HUDEP-2 (cell line): Measurements from ENCODE around the gene UNG.
A peak's percentile ranks its signal among the peaks of the same experiment; 100 is the strongest.
"Not testable (repeated sequence)": the region's sequence is repeated elsewhere in the genome, so short reads cannot be mapped to it uniquely, and the experiment has no call there.

Experiments
- DNase-seq, 76 experiments: peaks; one replicate each; lab custom pipeline; 2025; ENCODE audit not compliant: unreplicated experiment in 76 of 76; lab: John Stamatoyannopoulos, UW

The UNG gene

DNA sequence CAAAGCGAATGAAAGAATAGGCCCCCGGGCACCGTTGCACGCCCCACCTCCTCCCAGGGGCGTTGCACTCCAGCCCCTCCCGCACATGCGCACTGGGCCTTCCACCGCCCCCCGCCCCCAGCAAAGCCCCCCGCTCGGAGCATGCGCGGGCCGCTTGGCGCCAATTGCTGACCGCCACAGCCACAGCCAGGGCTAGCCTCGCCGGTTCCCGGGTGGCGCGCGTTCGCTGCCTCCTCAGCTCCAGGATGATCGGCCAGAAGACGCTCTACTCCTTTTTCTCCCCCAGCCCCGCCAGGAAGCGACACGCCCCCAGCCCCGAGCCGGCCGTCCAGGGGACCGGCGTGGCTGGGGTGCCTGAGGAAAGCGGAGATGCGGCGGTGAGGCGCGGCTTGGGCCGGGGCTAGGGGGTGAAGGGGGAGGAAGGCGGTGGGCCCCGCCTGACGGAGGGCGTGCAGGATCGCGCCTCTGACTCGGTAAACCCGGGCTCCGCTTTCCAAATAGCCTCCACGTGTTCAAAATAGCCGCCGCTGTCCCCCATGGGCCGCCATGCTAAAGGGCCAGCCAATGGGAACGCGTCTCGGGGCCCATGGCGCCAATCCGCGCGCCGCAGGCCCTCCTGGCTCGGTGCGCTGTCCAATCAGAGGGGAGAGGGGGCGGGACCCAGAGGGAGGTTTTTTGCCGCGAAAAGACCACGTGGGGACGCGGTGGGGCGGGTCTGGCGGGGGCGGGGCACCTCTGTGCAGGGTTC lies at the start of gene UNG:
TSS of gene UNG (plus strand) at position 163 of the 748 bp plus-strand sequence. CDS start at position 246, 83 bp downstream.
- DNase-seq = peak in 74 of 76 experiments; percentile 62 to 96 (median 90)

GRCh38 chr12:109048706-109049105 lies 48.7 kb upstream of the UNG start:
- DNase-seq = not testable (repeated sequence)

- DNase-seq = not testable (repeated sequence)
These were observed 47.6 kb upstream of the UNG start for GRCh38 chr12:109049794-109050193.

- DNase-seq = peak in 1 of 76 experiments; percentile 40
These were observed 45.3 kb upstream of the UNG start for GRCh38 chr12:109052097-109052413.

DNA sequence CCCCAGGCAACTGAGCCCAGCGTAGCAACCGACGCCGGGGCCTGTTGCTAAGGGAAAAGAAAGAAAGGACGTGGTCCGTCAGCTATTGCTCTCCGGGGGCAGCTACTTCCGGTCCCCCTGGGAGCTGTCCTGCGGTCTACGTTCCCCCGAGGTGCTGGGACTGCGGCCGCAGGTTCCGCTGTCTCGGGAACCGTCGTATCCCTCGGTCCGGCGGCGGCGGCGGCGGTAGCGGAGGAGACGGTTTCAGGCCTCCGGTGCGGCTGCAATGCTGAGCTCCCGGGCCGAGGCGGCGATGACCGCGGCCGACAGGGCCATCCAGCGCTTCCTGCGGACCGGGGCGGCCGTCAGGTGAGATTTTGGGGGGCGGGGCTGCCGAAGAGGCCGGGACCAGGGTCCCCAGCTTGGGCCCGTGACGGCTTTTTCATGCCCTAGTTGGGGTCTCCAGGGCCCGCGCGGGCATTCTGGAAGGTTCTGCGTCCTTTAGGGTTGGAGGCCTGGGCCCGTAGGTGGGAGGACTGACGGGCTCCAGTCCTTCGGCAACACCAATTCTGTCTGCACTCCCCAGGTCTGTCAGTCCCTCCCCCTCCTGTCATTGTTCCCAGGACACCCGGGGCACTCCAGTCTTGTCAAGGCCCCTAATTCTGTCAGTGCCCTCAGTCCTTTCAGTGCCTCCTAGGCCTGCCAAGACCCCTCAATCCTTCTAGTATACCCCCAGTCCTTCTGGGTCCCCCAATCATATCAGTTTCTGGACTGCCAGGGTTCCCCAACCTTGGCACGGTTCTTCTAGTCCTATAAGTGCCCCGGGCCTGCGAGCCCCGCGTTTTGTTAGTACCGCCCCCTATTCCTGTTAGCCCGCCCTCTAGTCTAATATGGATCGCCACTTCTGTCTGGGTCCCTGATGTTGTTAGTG lies 44.7 kb upstream of the UNG start, which contains the start of gene USP30:
TSS of gene USP30 (plus strand) at position 163 of the 910 bp plus-strand sequence. CDS start at position 266, 103 bp downstream.
- peak in 74 of 76 experiments; percentile 8 to 89 (median 65) for DNase-seq

DNA sequence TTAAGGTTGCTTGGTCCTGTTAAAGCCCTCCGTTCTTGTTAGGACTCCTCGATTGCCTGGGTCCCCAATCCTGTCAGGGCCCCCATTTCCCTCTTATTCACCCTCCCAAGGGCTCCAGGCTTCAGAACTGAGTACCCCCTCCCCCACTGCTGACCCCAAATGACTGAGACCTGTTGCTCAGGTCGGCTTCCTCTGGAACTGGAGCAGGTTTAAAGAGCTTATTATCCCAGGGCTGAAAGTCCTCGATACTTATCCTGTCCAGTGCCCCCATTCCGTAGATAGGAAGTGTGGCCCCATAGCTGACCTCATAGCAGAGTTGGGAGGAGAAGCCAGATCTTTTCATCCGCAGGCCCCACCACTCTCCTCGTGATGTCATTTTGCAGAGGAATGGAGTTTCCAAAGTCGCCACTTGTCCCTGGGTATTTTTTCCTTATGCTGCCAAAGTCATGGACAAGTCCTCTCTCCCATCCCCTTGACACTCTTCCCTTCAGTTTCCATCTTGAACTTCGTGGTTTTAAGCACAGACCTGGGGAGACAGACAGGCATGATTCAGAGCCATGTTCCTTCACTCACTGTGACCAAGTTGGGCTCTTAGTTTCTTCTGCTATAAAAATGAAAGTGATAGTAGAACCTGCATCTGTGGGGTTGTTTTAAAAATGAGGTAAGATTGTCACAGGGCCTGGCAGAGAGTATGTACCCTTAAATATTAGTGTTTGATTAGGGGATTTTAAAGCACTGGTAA lies 43.8 kb upstream of the UNG start:
- peak in 4 of 76 experiments; percentile 9 to 17 (median 10) for DNase-seq

DNA sequence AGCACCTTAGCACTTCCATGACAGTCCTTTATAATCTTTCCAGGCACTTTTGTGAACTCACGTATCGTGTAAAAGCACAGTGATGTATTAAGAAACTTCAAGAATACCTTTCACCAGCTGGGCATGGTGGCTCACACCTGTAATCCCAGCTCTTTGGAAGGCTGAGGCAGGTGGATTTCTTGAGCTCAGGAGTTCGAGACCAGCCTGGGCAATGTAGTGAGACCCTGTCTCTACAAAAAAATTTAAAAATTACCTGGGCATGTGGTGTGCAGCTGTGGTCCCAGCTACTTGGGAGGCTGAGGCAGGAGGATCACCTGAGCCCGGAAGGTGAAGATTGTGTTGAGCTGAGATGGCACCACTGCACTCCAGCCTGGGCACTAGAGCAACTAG lies 43.3 kb upstream of the UNG start:
- not testable (repeated sequence) for DNase-seq

GRCh38 chr12:109054520-109054919 lies 42.9 kb upstream of the UNG start:
- DNase-seq = no peak

DNA sequence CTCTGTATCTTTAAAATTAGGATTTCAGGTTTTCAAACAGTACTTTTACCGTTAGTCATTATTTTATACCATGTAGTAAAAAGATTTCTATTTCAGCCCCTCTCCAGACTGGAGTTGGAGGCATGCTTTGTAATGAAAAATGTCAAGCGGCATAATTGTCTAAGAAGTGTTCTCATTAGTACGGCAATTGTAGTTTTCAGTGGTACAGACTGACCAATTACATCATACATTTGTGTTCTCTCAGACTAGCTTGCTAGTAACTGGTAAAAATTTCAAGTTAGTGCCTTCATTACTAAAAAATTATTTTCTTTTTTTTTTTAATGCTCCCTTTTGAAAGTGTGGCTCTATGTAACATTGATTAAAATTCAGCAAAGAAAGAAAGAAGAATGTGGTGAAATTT lies 40.5 kb upstream of the UNG start:
- no peak for DNase-seq

DNA sequence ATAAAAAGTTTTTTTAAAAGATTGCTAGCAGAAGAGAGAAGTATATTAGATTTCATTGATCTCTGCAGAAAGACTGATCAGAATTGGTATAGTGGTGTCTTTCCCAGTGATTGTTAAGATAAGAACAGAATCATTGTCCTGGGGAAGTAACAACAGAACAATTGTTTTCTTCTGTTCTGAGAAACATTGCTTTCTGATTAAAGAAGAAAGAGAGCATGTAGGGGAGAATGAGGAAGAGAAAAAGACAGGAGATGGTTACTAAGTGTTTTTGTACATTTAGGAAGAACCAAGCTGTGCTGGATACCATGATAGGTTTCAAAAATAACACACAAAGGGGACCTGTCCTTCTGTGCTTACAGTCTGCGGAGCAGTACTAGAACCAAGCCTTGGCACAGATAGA lies 40.0 kb upstream of the UNG start:
- DNase-seq = no peak

GRCh38 chr12:109058773-109059172 lies 38.6 kb upstream of the UNG start:
- DNase-seq = no peak

- no peak for DNase-seq
These were observed 33.3 kb upstream of the UNG start for GRCh38 chr12:109064143-109064542.

DNA sequence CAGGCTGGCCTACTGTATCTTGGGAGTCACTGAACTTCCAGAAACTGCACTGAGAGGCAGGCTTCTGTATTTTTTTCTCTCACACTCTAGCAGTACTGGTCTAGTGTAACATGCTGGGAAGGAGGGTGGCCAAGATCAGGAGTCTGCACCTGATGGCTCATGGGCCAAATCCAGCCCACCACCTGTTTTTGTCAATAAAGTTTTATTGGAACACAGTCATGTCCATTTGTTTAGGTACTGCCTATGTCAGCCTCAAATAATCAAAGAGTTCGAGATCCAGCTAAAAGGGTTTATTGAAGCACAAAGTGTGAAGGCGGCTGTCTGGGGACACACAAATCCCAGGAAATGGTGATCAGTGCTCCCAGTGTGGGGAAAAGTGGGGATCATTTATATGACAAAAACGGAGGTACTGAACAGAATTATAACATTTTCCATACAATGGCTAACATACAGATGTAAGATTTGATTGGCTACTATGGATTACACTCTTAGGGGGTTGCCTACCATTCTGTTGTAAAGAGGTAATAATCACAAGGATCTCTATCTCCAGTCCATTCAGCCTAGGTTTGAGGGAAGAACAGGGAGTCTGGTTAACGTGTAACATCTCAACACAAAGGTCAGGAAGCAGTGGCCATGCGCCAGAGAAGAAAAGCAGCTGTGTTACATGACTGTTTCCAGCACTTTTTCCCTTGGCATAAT lies 32.1 kb upstream of the UNG start:
- no peak for DNase-seq

GRCh38 chr12:109065853-109066193 lies 31.6 kb upstream of the UNG start:
- no peak for DNase-seq

DNA sequence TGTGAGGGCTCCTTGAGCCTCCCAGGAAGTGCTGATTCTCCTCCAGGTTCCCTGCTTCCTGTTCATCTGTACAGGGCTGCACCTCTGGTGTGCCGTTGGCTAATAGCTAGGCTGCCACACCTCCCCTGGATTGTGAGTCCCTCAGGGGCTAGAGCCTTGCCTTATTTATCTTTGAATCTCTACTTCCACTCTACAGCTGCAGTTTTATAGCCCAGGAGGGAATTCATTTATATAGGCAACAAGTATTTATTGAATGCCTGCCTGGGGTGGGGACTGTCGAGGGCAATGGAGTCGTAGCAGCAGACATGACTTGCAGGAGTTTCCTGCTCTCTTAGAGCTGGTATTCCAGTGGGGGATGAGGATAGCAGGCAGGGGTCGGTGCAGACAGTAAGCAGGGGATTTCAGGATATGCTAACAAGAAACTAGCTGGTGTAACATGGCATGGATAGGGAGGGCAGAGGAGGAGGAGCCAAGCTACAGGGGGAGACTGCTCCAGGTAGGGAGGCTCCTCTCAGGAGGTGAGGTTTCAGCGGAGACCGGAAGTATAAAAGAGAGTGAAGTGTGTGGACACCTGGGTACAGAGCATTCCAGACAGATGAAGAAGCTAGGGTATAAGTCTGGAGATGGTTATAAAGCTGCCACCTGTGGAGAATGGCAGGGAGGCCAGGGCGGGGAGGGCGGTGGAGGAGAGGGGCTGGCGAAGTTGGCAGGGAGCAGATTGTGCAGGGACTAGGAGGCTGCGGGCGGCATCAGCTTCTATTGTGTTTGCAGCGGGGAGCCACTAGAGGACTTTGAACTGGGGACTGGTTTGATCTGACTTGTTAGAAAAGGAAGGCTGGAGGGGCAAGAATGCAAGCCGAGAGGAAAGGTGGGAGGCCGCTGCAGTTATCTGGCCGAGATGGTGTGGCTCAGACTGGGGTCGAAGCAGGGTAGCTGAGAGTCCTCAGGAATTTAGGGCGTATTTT lies 27.8 kb upstream of the UNG start:
- no peak for DNase-seq

- DNase-seq = no peak
These were observed 22.5 kb upstream of the UNG start for GRCh38 chr12:109074866-109075265.

DNA sequence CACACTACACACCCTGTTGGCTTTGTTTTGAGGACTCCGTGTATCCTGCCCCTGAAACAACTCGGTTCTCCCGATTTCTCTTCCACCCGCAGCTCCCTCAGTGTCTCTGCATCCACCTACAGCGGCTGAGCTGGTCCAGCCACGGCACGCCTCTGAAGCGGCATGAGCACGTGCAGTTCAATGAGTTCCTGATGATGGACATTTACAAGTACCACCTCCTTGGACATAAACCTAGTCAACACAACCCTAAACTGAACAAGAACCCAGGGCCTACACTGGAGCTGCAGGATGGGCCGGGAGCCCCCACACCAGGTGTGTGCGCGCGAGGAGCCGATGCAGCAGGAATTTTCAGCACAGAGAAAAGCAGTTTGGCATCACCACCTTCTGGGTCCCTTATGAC lies 14.6 kb upstream of the UNG start:
- DNase-seq = no peak

- DNase-seq = no peak
These were observed 13.0 kb upstream of the UNG start for GRCh38 chr12:109084425-109084824.

DNA sequence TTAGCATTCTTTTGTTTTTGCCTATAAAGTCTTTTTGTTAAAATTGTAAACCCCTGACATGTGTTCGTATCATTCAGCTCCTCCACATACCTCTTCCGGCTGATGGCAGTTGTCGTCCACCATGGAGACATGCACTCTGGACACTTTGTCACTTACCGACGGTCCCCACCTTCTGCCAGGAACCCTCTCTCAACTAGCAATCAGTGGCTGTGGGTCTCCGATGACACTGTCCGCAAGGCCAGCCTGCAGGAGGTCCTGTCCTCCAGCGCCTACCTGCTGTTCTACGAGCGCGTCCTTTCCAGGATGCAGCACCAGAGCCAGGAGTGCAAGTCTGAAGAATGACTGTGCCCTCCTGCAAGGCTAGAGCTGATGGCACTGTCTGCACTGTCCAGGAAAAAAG lies 11.8 kb upstream of the UNG start:
- no peak for DNase-seq
